Daoy (cell line): ENCODE results near the gene STRAP. TPM values are rescaled to one million over a fixed set of nuclear protein-coding genes. Genes with fewer than 3 reads are reported as not detected.
"Not testable (repeated sequence)": the region's sequence is repeated elsewhere in the genome, so short reads cannot be mapped to it uniquely, and the experiment has no call there.

ENCODE experiments used
- DNase-seq: peaks from one replicate; pipeline ENCODE4 v3.0.0-alpha.2; 2015; ENCODE audit warnings: low read depth
- total RNA-seq: library from RNA; depleted of rRNA; stranded (reverse); fragments of >200 nt; shearing (Covaris generic); gene quantifications from 2 replicates; pipeline ENCODE4 v1.2.3, GENCODE V29; 2014

The STRAP gene
- total RNA-seq, 1 experiment from 2014 or later, result 116 TPM

DNA sequence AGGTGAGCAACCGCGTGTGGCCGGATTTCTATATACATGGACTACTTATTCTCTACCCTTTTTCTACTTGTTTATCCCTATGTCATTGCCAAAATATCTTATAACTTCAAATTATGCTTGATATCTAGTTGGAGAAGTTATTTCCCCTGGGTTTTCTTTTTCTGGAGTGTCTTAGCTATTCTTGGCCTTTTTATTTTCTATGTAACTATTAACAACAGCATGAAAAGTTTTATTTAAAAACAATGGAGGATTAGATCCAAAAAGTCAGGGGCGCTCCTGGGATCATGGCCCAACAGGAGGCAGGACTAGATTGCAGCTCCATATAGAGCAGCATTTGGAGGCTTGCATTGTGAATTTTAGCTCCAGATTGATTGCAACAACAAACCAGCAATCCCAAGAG is 8.6 kb upstream of the STRAP start:
- DNase-seq, result no peak

DNA sequence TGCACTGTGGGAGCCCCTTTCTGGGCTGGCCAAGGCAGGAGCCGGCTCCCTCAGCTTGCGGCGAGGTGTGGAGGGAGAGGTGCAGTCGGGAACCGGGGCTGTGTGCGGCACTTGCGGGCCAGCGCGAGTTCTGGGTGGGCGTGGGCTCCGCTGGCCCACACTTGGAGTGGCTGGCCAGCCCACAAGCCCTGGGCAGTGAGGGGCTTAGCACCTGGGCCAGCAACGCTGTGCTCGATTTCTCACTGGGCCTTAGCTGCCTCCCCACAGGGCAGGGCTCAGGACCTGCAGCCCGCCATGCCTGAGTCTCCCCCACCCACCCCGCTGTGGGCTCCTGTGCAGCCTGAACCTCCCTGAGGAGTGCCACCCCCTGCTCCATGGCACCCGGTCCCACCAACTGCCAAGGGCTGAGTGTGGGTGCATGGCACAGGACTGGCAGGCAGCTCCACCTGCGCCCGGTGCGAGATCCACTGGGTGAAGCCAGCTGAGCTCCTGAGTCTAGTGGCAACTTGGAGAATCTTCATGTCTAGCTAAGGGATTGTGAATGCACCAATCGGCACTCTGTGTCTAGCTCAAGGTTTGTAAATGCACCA is 7.5 kb upstream of the STRAP start:
- DNase-seq, result not testable (repeated sequence)

DNA sequence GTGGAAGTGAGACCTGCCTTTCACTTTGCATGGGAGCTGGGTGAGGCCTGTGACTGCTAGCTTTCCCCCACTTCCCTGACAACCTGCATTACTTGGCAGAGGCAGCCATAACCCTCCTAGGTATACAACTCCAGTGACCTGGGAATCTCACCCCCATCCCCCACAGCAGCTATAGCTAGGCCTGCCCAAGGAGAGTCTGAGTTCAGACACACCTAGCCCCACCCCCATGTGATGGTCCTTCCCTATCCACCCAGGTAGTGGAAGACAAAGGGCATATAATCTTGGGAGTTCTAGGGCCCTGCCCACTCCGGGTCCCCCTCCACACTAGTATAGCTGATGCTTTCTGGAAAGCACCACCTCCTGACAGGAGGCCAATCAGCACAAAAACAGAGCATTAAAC is 6.3 kb upstream of the STRAP start:
- DNase-seq, result no peak

DNA sequence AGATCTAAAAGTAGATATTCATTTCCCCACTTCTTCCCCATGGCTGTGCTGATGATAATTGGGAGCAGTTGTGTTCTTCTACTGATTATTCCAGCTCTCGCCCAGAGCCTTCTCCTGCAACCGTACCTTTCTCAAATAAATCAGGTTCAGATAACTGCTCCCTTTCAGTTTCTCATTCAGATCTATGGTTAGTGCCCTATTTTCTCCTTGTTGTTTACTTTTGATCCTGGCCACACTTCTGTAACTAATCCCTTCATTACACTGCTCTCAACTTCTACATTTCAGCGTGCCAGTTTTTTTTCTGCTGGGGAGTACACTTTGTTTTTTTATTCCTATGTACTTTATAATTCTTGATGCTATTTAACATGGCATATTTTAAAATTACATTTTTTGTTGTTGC is 2.8 kb upstream of the STRAP start:
- DNase-seq, result no peak

DNA sequence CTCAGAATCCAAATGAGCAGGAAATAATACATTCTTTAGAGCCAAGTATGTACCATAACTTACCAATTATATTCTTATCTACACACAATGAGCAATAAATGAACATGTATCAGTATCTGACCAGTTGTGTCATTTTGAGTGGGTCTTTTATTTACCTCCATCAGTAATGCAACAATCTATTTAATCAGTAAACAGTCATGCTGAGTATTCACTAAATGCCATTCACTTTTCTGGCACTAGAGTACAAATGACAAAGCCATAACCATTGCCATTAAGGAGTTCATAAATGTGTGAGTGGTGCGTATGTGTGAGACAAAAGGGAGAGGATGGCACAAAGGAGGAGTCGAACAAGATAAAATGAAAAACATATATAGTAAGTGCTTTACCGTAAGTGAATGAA is 1.5 kb upstream of the STRAP start:
- DNase-seq, result no peak

DNA sequence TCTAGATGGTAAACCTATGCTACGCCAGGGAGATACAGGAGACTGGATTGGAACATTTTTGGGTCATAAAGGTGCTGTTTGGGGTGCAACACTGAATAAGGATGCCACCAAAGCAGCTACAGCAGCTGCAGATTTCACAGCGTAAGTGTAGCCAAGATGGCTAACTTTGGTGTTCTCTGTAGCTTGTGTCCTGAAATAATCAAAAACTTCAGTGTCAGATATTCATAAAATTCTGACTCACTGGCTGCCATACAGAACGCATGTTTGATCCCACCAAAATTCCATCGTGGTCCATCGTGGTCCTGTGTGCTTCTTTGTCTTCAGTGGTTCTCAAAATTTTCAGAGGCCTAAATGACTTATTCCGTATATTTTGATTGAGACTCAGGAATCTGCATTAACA is 1.3 kb downstream of the STRAP start:
- no peak for DNase-seq

DNA sequence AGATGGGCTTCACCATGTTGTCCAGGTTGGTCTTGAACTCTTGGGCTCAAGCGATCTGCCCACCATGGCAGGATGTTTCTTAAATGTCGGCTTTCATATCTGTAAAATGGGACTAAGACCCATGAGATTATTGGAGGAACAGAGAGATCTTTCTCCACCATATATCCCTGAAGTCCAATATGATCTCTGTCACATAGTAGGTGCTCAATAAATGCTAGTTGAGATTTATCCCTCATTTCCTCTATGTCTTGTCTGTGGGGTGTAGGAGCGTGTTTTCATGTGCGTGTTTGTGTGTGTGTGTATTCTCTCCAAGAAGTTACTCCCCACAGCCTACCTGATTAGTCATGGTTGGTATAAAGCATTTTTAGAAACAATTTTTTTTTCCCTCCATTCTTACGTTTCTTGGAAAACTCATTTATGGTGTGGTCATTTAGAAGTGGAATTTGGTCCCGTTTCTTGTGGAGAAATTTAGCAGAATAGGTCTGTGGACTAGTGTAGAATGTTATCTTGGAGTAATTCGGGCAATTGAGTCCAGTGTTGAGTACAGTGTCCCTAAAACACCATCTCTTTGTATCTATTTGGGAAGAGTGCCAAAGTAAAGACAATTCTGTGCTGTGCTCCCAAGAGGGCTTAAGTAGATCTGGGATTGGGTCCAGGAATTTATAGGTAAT is 4.3 kb downstream of the STRAP start:
- DNase-seq, result no peak

DNA sequence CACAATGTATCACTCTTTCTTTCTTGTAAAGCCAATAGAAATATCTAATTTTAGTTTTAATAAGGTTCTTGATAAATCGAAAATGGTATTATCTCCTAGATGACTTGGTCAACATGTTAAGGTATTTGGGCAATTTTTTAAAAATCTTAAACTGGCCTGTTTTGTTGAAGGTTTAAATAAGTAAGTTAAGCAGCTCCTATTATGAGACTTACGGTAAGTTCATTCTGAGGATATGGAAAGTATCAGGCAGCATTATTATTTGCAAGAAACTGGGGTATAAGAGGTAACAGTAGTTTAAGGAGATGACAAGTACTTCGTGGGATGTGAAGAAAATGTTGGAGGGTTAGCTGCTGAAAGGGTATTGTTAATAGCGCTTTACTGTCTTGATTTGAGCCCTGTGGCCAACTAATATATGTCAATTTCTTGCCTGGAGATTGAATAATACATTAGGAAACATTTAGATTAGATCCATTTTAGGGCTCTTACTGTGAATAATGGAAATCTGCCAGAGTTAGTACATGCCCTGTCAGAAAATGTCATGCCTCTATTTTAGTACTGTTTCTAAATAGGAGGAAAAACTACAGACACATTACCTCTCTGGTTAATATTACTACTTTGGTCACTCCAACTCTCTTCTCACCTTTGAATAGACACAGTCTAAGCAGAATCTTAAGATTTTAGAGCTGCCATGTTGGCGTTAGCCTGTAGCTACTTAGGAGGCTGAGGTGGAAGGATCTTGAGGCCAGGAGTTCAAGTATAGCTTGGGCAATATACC is 5.0 kb downstream of the STRAP start:
- DNase-seq, result no peak

DNA sequence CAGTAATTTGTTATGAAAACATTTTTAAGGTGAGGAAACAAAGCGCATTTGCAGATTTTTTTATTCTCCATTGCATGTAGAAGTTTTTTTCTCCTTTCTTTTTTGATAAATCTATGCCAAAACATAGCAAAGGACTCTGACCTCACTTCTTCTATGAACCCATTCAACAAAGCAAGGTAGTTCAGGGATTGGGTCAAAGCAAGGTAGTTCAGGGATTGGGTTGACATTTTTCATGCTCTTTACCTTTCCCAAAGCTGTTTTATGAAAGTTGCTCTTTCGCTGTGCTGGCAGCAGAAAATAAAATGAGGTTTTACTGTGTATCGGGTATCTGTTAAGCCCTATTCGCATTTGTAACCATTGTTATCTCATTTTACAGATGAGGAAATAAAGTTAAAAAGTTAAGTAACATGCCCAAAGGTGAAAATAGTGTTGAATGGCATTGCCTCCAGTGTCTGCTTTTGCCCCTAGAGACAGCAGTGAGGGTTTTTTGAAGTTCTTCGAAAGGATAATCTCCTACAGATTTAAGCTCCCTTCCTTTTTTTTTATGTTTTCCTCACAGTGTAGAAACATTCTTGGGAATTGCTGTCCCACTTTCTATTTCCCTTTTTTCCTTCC is 10.6 kb downstream of the STRAP start:
- DNase-seq, result no peak

DNA sequence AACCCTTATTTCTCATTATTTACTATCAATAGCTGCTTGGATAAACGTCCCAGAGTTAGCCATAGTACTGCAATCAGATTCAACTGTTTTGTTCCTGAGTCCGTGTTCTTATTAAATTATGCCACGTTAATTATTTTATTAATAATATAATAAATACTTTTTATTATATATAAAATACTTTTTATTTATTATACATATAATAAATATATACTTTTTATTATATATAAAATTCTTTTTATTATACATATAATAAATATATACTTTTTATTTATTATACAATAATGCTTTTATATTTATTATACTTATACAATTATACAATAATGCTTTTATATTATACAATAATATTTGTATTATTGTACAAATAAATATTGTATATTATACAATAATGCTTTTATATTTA is 11.1 kb downstream of the STRAP start:
- DNase-seq, result no peak

DNA sequence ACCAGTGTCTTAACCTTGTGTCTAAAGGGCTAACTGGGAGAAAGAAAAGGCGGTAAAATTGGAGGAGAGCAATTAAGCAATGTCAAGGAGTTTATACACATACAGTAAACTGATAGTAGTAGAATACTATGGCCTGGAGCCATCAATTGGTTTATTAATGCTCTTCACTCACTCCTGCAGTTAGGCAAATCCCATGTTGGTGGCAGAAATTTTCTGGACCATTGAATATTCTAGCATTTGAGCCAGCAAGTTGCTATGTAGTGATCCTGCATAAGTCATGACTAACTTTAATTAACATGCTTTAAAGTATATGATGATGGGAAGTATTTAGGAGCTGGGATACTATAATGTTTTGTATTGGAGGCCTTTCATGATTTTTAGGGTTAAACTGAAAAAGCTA is 14.7 kb downstream of the STRAP start:
- no peak for DNase-seq

DNA sequence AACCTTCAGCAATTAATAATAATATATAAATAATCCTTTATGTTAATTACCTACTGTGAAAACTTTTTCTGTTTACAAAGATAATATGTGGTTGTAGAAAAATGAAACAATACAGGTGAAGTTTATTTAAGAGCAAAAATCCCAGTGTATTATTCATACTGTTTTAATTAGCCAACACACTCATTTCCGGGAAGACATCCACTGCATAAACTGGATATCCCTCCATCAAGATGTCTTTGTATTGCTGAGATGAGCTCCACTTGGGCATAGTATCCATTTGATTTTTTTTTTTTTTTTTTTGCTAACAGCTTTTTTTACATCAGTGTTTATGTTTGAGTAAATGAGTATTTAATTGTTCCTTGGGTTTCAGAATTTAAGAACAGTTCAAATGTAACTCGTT is 15.2 kb downstream of the STRAP start:
- DNase-seq, result no peak

DNA sequence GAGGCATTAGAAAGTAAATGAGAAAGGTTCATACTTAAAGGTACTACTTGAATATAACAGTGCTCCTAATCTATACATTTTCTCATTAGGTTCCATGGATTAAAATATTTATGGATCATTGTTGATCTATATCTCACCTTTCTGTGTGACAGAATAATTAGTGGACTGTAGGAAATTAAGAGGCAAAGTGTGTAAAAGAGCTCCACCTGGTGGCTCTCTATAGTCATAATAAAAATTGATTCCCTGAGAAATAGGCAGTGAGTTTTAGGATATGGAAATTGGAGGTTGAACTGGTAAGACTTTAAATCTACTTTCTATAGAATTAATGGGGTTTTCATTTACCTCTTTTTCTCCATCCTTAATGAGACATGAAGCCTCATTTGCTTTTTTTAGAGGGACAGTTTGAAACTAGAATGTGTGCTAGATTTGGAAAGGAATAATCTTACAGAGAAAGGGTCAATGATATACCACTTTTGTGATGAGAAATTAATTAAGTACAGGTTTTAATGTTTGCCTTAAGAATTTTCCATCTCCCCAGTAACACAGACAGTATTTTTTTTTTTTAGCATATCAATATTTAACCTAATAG is 17.2 kb downstream of the STRAP start:
- no peak for DNase-seq

DNA sequence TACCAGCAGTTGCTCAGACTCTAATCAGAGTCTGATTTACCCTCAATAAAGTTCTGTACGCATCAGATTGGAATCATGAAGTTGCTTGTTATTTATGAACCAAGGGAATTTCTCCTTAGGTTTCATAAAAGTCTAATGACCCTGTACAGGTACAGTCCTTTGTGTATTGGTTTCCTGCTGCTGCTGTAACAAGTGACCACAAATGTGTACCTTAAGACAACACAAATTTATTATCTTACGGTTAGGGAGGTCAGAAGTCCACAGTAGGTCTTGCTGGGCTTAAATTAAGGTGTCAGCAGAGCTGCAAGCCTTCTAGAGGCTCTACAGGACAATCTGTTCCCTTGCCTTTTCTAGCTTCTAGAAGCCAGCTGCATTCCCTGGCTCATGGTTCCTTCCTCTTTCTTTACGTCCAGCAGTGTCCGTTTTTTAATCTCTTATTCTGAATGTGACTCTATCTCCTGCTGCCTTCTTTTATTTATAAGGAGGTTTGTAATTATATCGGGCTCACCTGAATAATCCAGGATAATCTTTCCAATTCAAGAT is 22.3 kb downstream of the STRAP start:
- DNase-seq, result no peak

DNA sequence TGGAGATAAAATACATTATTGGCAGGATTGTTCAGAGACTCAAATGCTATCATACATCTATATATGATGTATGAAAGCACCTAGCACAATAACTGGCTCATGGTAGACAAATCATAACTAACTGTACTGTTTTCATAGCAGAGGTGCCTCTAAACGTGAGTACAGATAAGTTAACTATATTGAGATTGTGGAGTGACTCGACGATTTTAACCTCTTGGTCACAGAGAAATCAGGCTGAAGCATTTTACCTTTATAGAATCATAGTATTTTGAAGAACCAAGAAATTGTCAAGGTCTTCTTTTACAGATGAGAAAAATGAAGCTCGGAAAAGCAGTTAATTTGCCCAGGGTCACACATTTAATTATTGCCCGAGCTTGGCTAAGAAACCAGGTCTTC is 28.3 kb downstream of the STRAP start:
- no peak for DNase-seq

DNA sequence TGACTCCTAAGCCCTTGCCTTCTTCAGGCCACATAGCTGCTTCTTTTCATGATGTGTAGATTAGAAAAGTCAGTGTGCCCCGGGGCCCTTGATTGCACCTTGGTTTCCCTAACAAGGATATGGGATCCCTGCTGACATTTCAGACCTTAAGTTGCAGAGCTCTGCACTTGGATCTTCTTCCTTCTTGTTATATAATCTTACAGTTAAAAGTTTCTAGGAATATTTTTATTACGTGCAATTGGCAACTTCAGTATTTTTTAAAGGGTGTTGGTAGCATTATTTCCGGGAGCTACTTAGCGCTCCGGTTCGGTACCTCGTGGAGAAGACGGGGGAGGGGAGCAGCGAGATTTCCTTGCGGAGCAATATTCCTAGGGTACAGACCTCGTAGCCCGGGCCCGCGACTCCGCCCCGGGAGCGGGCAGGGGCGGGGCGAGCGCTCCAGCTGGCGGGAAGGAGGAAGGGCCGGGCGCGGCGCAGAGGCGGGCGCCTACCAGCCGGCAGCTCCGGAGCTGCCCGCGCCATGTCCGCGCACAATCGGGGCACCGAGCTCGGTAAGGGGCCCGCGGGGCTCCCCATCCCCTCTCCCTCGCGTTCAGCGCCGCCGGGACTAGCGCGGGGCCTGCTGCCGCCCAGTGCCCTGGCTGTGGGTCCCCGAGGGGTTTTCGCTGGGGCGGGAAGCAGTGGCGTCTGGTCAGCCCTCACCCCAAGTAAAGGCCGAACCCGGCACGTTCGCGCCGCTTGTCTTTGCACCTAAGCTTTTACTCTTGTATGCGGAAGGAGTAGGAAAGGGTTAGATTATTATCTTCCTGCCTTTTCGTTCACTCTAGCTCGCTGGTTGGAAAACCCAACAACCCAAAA is 28.9 kb downstream of the STRAP start, which contains the start of gene DERA:
Gene DERA, plus strand, starts transcription at position 469 of the 858 bp plus-strand sequence. Its CDS starts 52 bp downstream, at position 521.
- peak; percentile 89 for DNase-seq

DNA sequence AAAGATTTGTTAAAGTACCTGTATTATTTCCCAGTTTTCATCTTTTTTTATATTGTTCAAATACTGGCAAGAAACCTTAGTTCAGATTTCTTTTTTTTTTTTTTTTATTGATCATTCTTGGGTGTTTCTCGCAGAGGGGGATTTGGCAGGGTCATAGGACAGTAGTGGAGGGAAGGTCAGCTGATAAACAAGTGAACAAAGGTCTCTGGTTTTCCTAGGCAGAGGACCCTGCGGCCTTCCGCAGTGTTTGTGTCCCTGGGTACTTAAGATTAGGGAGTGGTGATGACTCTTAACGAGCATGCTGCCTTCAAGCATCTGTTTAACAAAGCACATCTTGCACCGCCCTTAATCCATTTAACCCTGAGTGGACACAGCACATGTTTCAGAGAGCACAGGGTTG is 29.7 kb downstream of the STRAP start:
- DNase-seq, result not testable (repeated sequence)

DNA sequence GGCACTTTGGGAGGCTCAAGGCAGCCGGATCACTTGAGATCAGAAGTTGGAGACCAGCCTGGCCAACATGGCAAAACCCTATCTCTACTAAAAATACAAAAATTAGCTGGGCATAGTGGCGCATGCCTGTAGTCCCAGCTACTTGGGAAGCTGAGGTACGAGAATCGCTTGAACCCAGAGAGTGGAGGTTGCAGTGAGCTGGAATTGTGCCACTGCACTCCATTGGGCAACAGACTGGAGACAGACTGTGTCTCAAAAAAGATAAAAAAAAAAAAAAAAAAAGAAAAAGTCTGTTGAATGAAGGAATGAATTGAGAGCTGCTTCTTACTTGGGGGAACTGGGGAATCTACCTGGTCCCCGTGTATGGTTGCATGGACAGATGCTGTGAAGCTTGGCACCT is 31.9 kb downstream of the STRAP start:
- DNase-seq, result not testable (repeated sequence)

DNA sequence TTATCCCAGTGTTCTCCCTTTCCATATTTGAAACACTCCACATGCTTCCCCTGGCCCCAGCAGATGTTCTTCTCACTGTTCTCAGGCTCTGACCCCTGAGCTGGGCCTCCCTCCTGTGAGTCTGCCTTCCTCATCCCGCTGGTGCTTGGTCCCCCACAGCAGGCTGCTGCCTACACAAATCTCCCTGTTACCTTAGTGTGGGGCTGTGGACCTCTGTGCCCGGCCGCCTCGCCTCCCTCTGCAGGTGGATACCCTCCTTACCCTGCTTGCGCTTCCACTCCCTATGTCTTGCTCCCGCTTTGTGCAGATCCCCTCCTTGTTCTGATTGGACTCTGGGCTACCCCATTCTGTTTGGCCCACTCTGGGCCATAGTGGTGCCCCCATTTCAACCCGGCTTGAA is 35.9 kb downstream of the STRAP start:
- no peak for DNase-seq

DNA sequence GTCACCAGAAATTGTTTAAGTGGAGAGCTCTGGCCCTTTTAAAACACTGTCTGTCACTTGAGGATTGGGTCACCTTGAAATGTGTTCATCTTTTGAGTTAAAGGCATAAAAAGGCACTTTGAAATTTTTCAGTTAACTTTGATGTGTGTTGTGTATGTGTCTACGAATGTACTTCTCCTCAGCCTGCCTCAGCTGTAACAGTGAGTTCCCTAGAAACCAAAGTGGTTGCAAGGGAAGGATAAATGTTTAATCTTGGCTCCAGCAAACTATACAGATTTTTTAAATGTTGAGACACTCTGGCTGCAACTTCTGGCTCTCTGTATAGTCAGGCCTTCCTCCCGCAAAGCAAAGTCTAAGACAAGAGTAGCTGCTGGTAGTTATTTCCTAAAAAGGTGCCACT is 37.2 kb downstream of the STRAP start:
- DNase-seq, result no peak

DNA sequence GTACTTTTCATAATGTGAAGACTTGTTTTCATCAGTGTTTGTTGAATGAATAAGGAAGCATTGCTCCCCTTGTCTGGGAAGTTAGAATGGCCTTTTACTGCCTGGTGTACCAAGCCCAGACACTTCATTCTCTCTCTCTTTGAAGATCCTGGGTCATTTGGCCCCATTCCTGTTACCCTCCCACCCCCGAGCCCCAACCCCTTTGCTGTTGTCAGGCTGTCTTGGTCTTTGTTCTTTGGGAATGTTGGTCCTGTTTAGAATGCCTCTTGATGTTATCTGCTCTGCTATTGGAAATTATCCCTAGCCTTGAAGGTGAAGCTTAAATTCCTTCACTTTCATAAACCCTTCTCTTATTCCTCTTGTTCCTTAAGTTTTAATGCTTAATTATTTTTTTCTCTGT is 42.8 kb downstream of the STRAP start:
- DNase-seq, result no peak
